HG03175 (cell line): Measurements from ENCODE around the gene ABCG4.
"Not testable (repeated sequence)": the region's sequence is repeated elsewhere in the genome, so short reads cannot be mapped to it uniquely, and the experiment has no call there.

Source experiments
- ATAC-seq: cut with Tn5 transposase; IDR thresholded peaks from one replicate; pipeline ENCODE4 v1.9.1; 2021; ENCODE audit warnings: mild to moderate bottlenecking, moderate library complexity; ENCODE audit not compliant: unreplicated experiment

Gene ABCG4

GRCh38 chr11:119149018-119149785, at the start of gene ABCG4:
Gene ABCG4, plus strand, starts transcription at chr11:119149052. Its CDS starts 914 bp downstream, at chr11:119149966.
- ATAC-seq: no peak

GRCh38 chr11:119099711-119100110, 49.1 kb upstream of the ABCG4 start:
- no peak for ATAC-seq

GRCh38 chr11:119100246-119100970, 48.4 kb upstream of the ABCG4 start:
- ATAC-seq: no peak

GRCh38 chr11:119100994-119101758, 47.7 kb upstream of the ABCG4 start:
- ATAC-seq: peak; percentile 25

DNA sequence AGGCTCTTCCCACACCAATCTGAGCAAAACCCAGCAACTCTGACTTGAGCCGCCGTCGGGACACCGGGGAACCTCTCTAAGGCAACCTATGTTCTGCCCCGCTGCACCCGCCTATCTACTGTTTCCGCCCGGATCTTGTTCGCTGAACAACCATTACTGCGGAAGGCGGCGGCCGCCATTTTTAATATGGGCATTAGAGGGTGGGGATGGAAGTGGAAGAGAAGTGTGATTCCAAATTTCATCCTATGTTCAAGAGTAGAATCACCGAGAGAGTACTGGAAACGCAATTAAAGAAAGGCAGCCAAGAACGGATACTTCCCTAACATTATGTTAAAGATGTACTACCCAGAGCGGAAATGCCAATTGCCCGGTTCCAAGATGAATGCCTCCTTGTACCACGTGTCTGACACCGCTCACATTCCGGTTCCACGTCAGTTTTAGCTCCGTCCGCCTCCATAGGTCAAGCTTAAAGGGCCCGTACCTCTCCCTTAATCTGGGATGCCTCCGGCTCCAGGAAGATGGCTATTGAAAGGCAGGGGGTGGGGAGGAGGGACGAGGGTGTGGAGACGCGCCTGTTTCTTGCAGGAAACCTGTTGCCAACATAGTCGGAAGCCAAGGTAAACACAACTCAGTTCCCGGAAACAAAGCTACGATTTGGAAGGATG, 47.0 kb upstream of the ABCG4 start, which contains the start of gene DPAGT1:
Gene DPAGT1, minus strand, starts transcription at position 95 of the 665 bp plus-strand sequence. CDS start 198 bp downstream, outside the sequence.
- peak; percentile 79 for ATAC-seq

- ATAC-seq: not testable (repeated sequence)
Measured at GRCh38 chr11:119103161-119103664, 45.6 kb upstream of the ABCG4 start.

DNA sequence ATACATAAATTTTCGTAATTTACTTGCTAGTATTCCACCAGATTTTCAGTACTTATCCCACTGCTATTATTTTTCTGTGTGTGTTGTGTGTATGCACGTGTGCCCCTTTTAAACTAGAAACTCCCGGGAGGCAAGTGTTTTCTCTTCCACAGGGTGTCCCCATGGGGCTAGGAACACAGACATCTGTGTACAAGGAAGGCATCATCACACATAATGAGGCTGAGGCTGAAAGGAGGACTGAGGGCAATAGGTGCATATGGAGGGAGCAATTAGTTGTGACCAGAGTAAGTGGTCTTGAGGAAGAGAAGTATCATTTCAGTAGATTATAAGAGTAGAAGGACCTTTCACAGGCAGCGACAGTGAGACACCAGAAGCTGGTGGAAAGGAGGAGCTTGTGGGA, 45.1 kb upstream of the ABCG4 start:
- no peak for ATAC-seq

DNA sequence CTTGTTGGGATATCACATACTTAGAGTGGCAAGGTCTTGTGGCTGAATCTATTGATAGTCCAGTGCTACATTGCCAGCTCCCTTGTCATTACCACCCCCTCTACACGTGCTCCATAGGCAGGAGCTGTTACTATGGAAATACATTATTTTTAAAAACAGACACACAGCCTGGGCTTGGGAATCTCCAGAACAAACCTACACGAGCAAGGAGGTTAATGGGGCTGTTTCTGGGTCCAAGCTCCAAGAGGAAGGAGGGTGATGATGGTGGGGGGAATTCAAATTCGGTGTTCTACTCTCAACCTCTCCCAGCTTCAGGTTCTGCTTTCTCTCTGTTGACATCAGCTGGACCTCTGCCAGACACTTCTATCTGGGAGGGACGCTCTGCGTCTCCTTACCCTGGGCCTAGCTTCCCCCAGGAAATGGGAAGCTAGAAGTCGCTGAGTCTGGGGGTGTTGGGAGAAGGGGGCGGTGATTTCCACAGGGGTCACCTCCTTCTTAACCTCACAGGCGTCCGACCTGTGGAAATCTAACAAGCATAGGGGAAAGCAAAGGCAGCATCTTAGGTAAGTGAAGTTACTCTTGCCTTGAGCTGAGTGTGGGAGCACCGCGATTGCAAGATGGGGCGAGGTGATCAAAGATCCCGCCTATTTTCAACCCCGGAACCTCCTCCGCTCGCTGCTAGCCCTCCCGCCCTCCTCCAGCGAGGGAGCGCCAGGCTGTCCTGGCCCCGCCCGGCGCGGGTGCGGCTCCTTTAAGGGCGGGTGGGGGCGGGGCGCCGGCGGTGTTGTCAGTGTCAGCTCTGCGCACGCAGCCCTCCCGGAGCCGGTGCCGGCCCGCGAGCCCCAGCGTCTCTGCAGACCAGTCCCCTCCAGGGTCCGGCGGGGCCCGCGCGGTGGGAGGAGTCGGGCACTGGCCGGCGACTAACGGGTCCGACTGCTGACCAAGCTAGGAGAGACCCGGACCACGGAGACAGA, 42.0 kb upstream of the ABCG4 start, which contains the start of gene C2CD2L:
Gene C2CD2L, plus strand, starts transcription at position 781 of the 974 bp plus-strand sequence. CDS start 398 bp downstream, outside the sequence.
- peak; percentile 75 for ATAC-seq

GRCh38 chr11:119107538-119108145, 41.2 kb upstream of the ABCG4 start:
- peak; percentile 14 for ATAC-seq

DNA sequence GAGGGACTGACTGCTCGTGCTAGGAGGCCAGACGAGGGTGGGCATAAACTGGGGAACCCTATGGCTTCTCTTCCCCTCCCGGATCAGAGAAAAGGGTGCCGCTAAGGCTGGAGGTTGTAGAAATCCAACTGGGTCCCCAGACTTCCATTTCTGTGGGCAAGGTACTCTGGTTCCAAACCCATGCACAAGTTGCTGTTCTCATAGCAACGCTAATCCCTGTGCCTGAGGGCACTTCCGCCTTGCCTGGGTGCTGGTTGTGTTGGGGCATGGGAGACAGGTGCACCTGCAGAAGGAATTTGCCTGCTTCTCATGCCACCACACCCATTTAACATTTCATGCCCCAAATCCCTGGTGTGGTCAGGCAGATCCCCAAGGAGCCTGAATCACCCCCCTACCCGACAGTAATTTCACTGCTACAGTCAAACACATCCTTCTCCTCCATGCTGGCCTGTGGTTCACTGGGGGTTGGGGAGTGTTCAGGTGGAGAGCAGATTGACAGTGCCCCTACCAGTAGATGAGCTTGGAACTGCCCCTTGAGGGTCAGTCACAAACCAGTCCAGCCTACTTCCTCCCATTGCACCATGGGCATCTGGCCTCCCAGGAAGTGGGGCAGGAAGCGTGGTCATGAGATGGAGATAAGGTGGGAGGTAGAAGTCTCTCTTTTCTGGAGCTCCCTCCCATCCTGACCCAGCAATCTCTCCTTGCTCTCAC, 40.6 kb upstream of the ABCG4 start:
- no peak for ATAC-seq

DNA sequence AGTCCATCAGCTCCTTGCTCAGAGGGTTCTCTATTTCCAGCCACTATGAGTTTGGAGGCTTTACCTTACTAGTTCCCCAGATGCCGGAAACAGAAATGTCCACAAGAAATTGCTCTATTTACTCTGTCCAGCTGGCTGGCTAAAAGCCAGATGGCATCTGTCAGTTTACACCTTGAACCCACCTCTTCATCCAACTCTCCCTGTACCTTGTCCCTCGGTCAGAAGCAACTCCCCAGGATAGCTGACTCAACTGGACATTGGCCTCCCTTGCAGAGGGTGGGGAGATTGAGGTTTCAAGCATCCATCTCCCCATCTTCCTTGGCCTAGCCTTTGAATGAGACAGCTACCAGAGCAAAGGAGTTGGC, 40.0 kb upstream of the ABCG4 start:
- no peak for ATAC-seq

GRCh38 chr11:119109843-119110242, 39.0 kb upstream of the ABCG4 start:
- ATAC-seq: no peak

- no peak for ATAC-seq
Measured at GRCh38 chr11:119110439-119110838, 38.4 kb upstream of the ABCG4 start.

DNA sequence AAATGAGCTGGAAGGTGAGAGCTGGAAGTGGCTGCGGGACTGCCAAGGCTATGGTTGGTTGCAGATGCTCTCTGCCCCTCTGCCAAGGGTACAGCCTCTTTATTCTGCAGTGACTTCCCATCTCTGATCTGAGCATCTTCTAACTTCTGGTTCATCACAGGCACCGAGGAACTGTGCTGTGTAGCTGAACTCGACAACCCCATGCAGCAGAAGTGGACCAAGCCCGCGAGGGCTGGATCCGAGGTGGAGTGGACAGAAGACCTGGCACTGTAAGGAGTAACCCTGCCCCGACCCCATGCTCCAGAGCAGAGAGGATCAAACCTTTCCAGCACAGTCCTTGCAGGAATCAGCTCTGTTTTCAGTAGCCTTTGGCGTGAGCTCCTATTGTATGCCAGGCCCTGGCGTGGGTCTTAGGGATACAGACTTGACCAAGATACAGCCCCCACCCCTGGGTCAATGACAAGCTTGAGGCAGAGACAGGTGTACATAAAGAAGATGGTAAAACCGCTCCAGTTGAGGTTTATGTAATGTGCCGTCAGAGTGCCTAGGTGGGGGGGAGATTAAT, 37.4 kb upstream of the ABCG4 start:
- no peak for ATAC-seq

GRCh38 chr11:119112314-119113020, 36.4 kb upstream of the ABCG4 start:
- ATAC-seq: no peak

DNA sequence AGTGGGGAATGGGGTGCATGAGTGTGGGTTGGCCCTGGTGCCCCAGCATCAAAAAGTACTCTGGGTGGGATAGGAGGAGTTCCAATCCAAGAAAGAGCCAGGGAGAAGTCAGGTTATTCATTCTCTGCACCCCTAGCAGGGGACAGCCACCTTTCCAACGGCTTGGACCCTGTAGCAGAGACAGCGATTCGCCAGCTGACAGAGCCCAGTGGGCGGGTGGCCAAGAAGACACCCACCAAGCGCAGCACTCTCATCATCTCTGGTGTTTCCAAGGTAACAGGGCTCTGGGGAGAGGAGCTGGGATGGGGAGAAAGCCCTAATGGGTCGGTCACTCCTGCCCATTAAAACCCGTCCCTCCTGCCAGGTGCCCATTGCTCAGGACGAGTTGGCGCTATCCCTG, 35.1 kb upstream of the ABCG4 start:
- no peak for ATAC-seq

GRCh38 chr11:119114351-119114750, 34.5 kb upstream of the ABCG4 start:
- no peak for ATAC-seq
